ENCODE measurements around the gene ST3GAL2.

ST3GAL2 gene

GRCh38 chr16:70437017-70437581 lies 1.8 kb downstream of the ST3GAL2 start:
- no peak for DNase-seq

DNA sequence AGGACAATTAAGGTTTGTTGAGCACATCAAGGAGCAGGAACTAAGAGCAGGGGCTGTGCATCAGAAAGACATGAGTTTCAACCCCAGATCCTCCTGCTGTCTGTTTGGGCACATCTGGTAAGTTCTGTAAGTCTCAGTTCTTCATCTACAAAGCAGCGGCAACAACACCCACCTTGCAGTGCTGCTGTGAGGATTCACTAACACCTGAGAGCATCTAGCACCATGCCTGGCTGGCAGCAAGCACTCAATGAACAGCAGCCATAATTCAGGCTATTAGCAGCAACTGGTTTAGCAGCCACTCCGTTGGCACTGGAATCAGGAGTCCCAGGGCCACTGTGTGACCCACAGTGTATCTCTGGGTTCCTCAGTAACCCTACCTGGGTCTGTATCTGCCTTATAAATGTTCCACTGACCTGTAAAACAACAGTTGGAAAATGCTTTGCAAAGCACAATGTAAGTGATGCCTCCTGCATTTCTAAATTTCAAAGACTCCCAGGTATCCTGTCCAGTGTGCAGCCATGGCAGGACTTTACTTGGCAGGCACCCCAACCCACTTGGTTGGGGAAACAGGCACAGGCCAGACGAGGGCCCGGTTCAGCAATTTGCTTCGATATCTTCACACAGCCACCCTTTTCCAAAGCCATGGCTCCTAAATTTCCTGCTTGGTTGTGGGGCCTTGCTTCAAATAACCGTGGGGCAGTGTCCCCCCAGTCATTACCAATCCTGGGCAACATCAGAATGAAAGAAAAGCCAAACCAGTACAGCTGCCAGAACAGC lies 4.2 kb downstream of the ST3GAL2 start:
- DNase-seq: no peak

GRCh38 chr16:70433458-70434103 lies 5.3 kb downstream of the ST3GAL2 start:
- DNase-seq: no peak

DNA sequence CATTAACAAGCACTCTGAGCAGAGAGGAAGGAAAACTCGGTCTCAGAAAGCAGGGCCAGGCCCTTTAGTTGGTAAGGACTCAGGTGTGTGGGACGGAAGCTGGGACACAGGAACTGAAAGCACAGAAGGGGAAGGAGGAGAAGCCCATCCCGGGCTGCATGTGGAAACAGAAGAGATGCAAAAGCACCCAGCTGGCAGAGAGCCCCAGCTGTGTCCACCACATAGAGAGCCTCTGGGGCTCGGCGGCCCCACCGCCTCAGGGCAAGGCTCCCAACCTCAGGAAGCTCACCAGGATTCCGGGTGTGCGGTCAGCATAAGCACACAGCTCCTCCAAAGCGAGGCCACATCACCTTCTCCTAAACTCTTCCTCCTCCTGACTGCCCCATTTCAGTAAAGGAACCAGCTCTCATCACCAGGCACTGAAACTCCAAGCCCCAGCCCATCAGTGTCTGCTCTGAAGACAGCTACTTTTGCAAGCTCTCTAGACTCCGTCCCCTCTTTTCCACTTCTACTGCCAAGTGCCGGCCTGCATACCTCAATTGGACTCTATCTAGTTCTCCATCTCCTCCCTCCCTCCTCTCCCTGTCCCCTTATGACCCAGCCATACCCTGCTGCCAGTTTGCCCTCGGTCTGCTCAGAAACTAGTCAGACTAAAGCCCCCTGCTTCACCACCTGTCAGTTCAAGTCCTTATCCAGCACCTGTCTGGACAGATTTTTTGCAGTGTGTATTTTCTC lies 6.0 kb downstream of the ST3GAL2 start:
- DNase-seq: peak; percentile 94

DNA sequence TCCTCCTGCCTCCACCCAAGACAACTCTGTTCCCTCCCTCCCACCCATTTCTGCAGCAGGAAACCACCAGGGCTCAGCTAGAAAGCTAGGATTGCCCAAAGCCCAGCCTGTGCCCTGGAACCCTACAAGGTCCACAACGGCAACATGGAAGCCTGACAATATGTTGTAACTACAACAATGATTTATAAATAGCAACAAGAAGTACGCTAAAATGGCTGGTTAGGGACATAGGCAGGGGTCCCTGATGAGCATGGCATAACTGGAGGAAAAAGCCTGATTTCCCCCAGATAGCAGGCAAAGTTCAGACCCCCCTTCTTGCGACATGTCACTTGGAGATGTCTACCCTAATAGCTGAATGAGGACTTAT lies 6.6 kb downstream of the ST3GAL2 start:
- no peak for DNase-seq

DNA sequence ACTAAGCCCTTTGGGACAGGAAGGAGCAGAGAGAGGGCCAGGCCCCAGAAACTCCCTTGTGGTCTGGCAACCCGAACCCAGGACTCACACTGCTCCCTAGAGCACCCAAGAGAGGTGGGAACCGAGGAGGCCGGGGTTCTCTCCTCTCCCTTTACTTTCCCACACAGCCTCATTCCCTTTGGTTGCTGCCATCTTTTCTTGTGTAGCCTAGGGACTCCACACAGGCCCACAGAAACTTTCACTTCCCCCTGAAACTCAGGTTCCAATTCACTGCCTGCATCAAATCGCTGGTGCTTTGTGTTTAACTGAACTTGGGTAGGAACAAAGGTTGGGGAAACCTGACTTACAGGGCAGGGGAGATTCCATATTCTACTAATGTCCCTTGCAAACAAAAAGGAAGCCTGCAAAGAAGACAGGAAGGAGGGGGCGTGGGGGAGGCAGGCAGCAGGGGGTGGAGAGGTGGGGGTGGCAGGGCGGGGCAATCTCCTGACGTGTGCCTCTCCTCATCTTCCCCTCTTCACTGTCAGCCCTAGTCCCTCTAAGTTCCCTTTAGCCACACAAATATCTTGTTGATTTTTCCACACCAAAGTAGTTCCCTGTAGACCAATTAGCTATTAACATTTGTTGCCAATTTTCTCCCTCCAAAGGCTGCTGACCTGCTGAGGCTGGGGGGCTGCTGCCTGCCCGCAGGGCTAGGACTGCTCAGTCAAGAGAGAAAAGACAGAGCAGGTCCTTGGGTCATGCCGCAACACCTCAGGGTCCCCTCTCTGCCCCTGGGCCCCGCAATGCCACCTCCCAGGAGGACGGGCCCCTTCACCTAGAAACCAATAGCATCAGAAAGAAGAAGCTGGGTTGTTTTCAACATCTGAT lies 8.0 kb downstream of the ST3GAL2 start:
- DNase-seq: peak; percentile 85

- DNase-seq: peak; percentile 85
Observed at GRCh38 chr16:70429888-70430666, 8.8 kb downstream of the ST3GAL2 start.

GRCh38 chr16:70428178-70428998 lies 10.5 kb downstream of the ST3GAL2 start:
- DNase-seq: peak; percentile 99

- DNase-seq: no peak
Observed at GRCh38 chr16:70427786-70428177, 11.1 kb downstream of the ST3GAL2 start.

DNA sequence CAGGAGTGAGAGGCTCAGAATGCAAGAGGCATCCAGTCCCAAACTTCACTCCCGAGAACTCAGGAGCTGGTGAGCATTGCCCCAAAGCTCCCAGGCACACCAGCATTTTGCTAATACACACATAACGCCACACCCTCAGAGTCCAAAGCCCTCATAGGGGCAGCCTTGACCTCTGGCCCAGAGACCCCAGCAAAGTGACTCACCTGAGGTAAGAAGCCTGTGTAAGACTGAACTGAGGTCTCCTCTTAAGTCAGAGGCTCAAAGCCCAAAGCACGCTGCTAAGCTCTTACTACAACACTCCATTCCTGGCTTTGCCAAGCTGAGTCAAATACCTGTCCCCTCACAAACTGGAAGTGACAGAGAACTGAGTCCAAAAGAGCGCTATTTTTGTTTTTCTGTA lies 16.4 kb downstream of the ST3GAL2 start:
- no peak for DNase-seq

GRCh38 chr16:70421473-70422311 lies 17.2 kb downstream of the ST3GAL2 start:
- no peak for DNase-seq

DNA sequence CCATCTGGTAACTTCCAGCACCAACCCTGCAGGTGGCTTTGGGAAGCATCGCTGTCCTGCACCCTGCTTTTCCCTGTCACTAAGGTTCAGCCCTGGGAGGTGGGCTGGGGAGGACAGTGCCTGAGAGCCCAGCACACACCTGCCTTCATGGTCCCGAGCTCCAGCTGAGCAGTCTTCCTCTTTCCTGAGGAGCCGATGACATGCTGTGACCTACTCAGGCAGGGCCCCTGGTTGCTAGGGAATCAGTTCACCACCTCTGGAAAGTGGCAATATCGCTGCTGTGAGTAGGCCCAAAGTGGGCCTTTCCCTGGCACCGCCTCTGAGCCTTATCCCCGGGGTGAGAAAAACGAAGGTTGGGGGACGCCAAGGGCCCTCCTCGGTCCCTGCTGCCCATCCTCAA lies 17.9 kb downstream of the ST3GAL2 start:
- DNase-seq: no peak

GRCh38 chr16:70419384-70420327 lies 19.2 kb downstream of the ST3GAL2 start:
- no peak for DNase-seq

DNA sequence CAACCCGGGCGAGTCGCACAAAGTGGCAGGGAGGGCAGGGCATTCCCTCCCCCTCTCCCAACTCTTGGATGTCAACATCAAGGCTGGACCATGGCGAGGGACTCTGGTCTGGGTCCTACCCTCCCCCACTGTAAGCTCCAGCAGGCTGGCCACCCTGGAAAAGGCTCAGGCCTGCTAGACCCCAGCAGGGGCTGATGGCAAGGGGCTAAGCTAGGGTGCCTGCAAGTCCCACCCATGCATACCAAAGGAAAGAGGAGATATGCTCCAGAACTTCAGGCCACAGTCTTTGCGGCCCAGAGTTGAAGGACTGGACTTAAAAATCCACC lies 19.9 kb downstream of the ST3GAL2 start:
- DNase-seq: no peak

DNA sequence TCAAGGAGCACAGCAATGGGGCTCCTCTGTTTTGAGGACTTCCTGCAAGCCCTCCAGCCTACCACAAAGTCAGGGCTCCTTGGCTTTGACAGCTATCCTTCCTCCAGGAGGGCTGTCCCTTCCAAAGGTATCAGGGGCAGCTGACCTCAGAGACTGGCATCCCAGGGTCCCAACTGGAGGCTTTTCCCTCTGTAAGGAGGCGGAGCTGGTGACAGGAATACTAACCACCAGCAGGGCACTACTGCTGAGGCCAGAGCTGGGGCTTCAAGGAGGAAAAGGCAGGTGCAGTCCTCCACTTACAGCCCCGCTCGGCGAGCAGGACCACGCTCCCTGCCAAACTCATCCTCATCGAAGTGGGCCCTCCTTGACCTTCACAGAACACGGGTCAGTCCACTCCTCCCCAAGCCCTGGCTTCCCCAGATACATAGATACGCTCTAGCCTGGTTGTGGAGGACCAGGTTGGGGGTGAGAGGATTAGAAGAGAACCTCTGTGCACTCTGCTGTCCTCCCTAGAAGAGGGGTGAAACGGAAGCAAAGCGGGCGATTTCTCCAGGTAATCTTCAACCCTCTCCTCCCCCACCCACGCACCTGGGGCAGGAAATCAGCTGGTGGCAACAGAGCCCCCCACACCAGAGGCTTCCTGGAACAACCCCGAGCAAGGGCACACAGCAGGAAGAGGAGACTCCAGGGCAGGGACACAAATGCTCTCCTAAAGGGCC lies 20.5 kb downstream of the ST3GAL2 start:
- DNase-seq: no peak

DNA sequence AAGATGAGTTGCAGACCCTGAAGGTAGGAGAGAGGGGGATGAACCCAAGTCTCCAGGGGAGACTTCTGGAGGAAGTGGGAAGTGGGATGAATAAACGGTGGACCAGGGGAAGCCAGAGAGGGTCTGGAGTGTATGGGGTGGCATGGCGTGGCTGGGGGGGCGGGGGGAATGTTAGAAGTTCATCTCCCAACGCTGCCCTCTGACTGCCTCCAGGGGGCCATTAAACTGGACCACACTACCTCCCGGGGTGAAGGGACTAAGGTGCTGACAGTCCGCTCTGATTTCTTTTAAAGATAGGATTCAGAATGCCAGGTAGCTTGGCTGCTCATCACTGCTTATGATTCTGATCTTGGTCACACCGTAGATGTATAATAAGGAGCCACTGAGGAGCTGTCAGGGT lies 21.2 kb downstream of the ST3GAL2 start:
- no peak for DNase-seq

DNA sequence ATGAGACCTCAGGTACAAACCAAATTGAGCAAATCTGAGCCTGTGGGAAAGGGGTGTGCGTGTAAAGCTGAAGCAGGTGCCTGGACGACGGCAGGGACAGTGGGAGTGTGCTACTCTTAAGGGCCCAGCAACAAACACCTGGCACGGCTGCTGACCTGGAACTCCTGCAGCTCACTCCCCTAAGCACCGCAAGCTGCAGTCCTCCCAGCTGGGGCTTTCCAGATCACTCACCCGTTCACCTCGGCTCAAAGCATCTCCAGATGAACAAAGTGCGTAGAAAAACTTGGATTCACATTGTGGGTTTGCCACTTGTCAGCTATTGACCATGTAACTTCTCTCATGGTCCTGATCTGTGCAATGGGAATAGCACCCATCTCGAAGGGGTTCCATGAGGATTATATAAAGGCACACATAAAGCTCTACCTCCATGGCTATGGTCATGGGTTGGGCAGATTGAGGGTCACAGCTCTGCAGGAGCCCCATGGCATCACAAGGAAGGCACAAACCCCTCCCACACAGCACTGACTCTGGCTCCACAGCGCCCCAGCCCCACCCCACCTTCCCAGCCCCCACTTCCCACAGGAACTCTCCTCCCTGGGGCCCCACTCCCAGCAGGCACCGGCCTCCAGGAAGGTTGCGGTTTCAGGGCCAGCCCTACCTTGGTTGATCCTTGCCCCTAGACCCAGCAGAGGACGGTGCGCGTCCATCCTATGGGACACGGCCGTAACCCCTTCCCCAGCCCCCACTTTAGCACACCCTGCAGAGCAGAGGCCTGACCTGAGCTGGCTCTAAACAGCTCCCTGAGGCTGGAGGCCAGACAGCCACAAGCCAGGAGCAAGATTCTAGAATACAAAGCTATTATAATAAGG lies 21.9 kb downstream of the ST3GAL2 start:
- no peak for DNase-seq
